Measurements from ENCODE around the gene WDR91. TPM values are rescaled to one million over a fixed set of nuclear protein-coding genes. Genes with fewer than 3 reads are reported as not detected.

WDR91 gene
- total RNA-seq, 1 experiment from 2014 or later = 8.8 TPM

GRCh38 chr7:135245226-135246190 is 34.2 kb upstream of the WDR91 start:
- ChIA-PET CTCF (no interaction called here), POLR2A (no interaction called here)
- Histone ChIP-seq H3K4me3 (ENCODE audit: low read depth in 2 of 2, low read length in 2 of 2) (no peak overlapping the region), H3K36me3 (ENCODE audit: control insufficient read depth, insufficient read depth, low read length) (no peaks in the 10 kb centered on the region), H3K27me3 (ENCODE audit: control insufficient read depth, insufficient read depth, low read length) (peaks cover 2% of the 10 kb centered on the region; the same call in 1 of the 2 replicates), H3K9me3 (ENCODE audit: control insufficient read depth, insufficient read depth, low read depth, low read length) (no peaks in the 10 kb centered on the region), H3K27ac (ENCODE audit: low read length) (no peak overlapping the region), H3K4me1 (ENCODE audit: control insufficient read depth, insufficient read depth, low read length) (no peaks in the 10 kb centered on the region)
- TF ChIP-seq REST (IDR thresholded peaks at IDR 0.05; ENCODE audit: insufficient read depth in 1 of 2, low read depth in 2 of 2, low read length in 1 of 2) = no peak
- no peak for TF ChIP-seq TCF7L2 (IDR thresholded peaks at IDR 0.05; ENCODE audit: low read depth, low read length)
- no peak for TF ChIP-seq CTCF (IDR thresholded peaks at IDR 0.05)
- TF ChIP-seq SIN3A (IDR thresholded peaks at IDR 0.05; ENCODE audit: borderline replicate concordance, insufficient read depth, low read depth, low read length) = no peak
- no peak for TF ChIP-seq POLR2AphosphoS5 (IDR thresholded peaks at IDR 0.05; ENCODE audit: low read depth, low read length)
- in situ Hi-C loops (cut with HindIII; ENCODE audit: low pct_unique_long_range_greater_than_20kb, low sequenced_read_pairs) = no loop called here
- no TSS peak for BruUV-seq (replicated peaks)
- ATAC-seq (no peak), DNase-seq (ENCODE audit: low read depth, low spot score) (no peak)
- intact Hi-C loops (cut with micrococcal nuclease; ENCODE audit: unreplicated experiment) = no loop called here

GRCh38 chr7:135242096-135242684 is 30.9 kb upstream of the WDR91 start:
- no TSS peak for BruUV-seq (replicated peaks)

More at GRCh38 chr7:135242096-135242684, 30.9 kb upstream of the WDR91 start:
- ChIA-PET POLR2A (no interaction called here), CTCF (no interaction called here)
- Histone ChIP-seq H3K27ac (ENCODE audit: low read length) (no peak overlapping the region), H3K4me3 (ENCODE audit: low read depth in 2 of 2, low read length in 2 of 2) (no peak overlapping the region), H3K9me3 (ENCODE audit: control insufficient read depth, insufficient read depth, low read depth, low read length) (no peaks in the 10 kb centered on the region), H3K27me3 (ENCODE audit: control insufficient read depth, insufficient read depth, low read length) (peaks cover 2% of the 10 kb centered on the region; the same call in 1 of the 2 replicates), H3K4me1 (ENCODE audit: control insufficient read depth, insufficient read depth, low read length) (no peaks in the 10 kb centered on the region), H3K36me3 (ENCODE audit: control insufficient read depth, insufficient read depth, low read length) (no peaks in the 10 kb centered on the region)
- DNase-seq (ENCODE audit: low read depth, low spot score) (no peak), ATAC-seq (no peak)
- in situ Hi-C loops (cut with HindIII; ENCODE audit: low pct_unique_long_range_greater_than_20kb, low sequenced_read_pairs) (no loop called here), intact Hi-C loops (cut with micrococcal nuclease; ENCODE audit: unreplicated experiment) (no loop called here)
- TF ChIP-seq CTCF (IDR thresholded peaks at IDR 0.05) = no peak
- TF ChIP-seq REST (IDR thresholded peaks at IDR 0.05; ENCODE audit: insufficient read depth in 1 of 2, low read depth in 2 of 2, low read length in 1 of 2) = no peak
- TF ChIP-seq TCF7L2 (IDR thresholded peaks at IDR 0.05; ENCODE audit: low read depth, low read length) = no peak
- no peak for TF ChIP-seq SIN3A (IDR thresholded peaks at IDR 0.05; ENCODE audit: borderline replicate concordance, insufficient read depth, low read depth, low read length)
- TF ChIP-seq POLR2AphosphoS5 (IDR thresholded peaks at IDR 0.05; ENCODE audit: low read depth, low read length) = no peak
